H1 (cell line): ENCODE data around the gene GPR39. TPM values are rescaled to one million over a fixed set of nuclear protein-coding genes. Genes with fewer than 3 reads are reported as not detected.

Source experiments
- CTCF ChIA-PET: fragments of 300-600 bp; sonication (Branson Sonifier 250); formaldehyde crosslinking; loops from one replicate; lab custom pipeline; 2021; ENCODE audit not compliant: partially characterized antibody; lab: Charles Lee
- POLR2A ChIA-PET: fragments of 300-600 bp; sonication (Branson Sonifier 250); formaldehyde crosslinking; loops from one replicate; lab custom pipeline; 2021; ENCODE audit warnings: inconsistent platforms; ENCODE audit not compliant: partially characterized antibody; lab: Charles Lee
- DNase-seq, 2 experiments: peaks; one replicate each; pipeline versions ENCODE4 v3.0.0 to v3.0.0-alpha.2; 2010 to 2022; ENCODE audit warnings: low spot score in 2 of 2, low read depth in 1 of 2, mixed read lengths in 1 of 2
- FAIRE-seq: peaks from 2 replicates; lab custom pipeline; 2011; peaks lifted over from hg19 to GRCh38; lab: Jason Lieb, UNC
- H2AFZ ChIP-seq: 2 replicates; pipeline ENCODE4 v1.8.1; 2012; ENCODE audit warnings: low read length, inconsistent platforms
- H2AK5ac ChIP-seq: 2 replicates; pipeline ENCODE4 v1.6.1; 2013; ENCODE audit warnings: low read depth, low read length
- H2BK120ac ChIP-seq: replicated peaks from 2 replicates; pipeline ENCODE3; 2013; ENCODE audit warnings: low read depth, low read length, inconsistent platforms
- H2BK12ac ChIP-seq: 2 replicates; pipeline ENCODE4 v1.6.1; 2013; ENCODE audit warnings: low read depth, low read length
- H2BK15ac ChIP-seq: 2 replicates; pipeline ENCODE4 v1.6.1; 2013; ENCODE audit warnings: low read length
- H2BK20ac ChIP-seq: 2 replicates; pipeline ENCODE4 v1.6.1; 2013; ENCODE audit warnings: low read length
- H2BK5ac ChIP-seq: 2 replicates; pipeline ENCODE4 v1.6.1; 2013; ENCODE audit warnings: low read depth, low read length
- H3K14ac ChIP-seq: 2 replicates; pipeline ENCODE4 v1.6.1; 2013; ENCODE audit warnings: inconsistent platforms; ENCODE audit not compliant: insufficient read length
- H3K18ac ChIP-seq: 2 replicates; pipeline ENCODE4 v1.6.1; 2013; ENCODE audit warnings: low read length; ENCODE audit errors: extremely low read depth
- H3K23ac ChIP-seq: 2 replicates; pipeline ENCODE4 v1.6.1; 2013; ENCODE audit warnings: inconsistent platforms; ENCODE audit not compliant: insufficient read length
- H3K23me2 ChIP-seq: 2 replicates; pipeline ENCODE4 v1.6.1; 2013; ENCODE audit warnings: low read depth, low read length
- H3K27ac ChIP-seq: 2 replicates; pipeline ENCODE4 v1.6.1; 2011; ENCODE audit warnings: low read depth, low read length, inconsistent platforms
- H3K27me3 ChIP-seq, 4 experiments: replicated peaks in 1 of 4; 1 replicate in 1 of 4; 2 replicates in 3 of 4; pipeline versions ENCODE4 v1.6.1 to v1.8.1; 2011 to 2013; ENCODE audit warnings: low read length in 3 of 4, mild to moderate bottlenecking in 3 of 4, inconsistent platforms in 2 of 4, mixed read lengths in 2 of 4, moderate library complexity in 1 of 4; ENCODE audit not compliant: control insufficient read depth in 3 of 4, insufficient read depth in 3 of 4; ENCODE audit errors: extremely low read depth in 1 of 4
- H3K36me3 ChIP-seq, 4 experiments: 2 replicates each; pipeline versions ENCODE4 v1.6.1 to v1.8.1; 2011 to 2013; ENCODE audit warnings: mild to moderate bottlenecking in 4 of 4, low read length in 3 of 4, moderate library complexity in 2 of 4, control low read depth in 1 of 4, inconsistent platforms in 1 of 4; ENCODE audit not compliant: insufficient read depth in 4 of 4, control insufficient read depth in 2 of 4
- H3K4ac ChIP-seq: replicated peaks from 2 replicates; pipeline ENCODE3; 2013; ENCODE audit warnings: low read length, low read depth, mixed read lengths, inconsistent platforms; ENCODE audit not compliant: insufficient read length
- H3K4me1 ChIP-seq, 4 experiments: replicated peaks in 1 of 4; 1 replicate in 1 of 4; 2 replicates in 3 of 4; pipeline versions ENCODE4 v1.6.1 to v1.8.1; 2011 to 2013; ENCODE audit warnings: low read length in 3 of 4, inconsistent platforms in 2 of 4, mixed read lengths in 1 of 4; ENCODE audit not compliant: insufficient read depth in 4 of 4, control insufficient read depth in 3 of 4
- H3K4me2 ChIP-seq, 2 experiments: 2 replicates each; pipeline versions ENCODE4 v1.6.1 to v1.8.1; 2011 to 2013; ENCODE audit warnings: low read depth in 2 of 2, low read length in 2 of 2, control low read depth in 1 of 2, inconsistent platforms in 1 of 2, mild to moderate bottlenecking in 1 of 2; ENCODE audit not compliant: insufficient read depth in 1 of 2
- H3K4me3 ChIP-seq, 4 experiments: fragments of 200-600, 300-600 bp in 1 of 4; sonication (generic), shearing (Covaris generic), sonication (Bioruptor Twin) in 1 of 4; 2 replicates each; pipeline versions ENCODE4 v1.5.1 to v1.8.1; 2011 to 2016; ENCODE audit warnings: low read length in 4 of 4, low read depth in 3 of 4, control low read depth in 2 of 4, inconsistent platforms in 2 of 4, mild to moderate bottlenecking in 2 of 4, mixed read lengths in 1 of 4, moderate library complexity in 1 of 4; ENCODE audit not compliant: insufficient read depth in 2 of 4; ENCODE audit errors: extremely low read depth in 1 of 4
- H3K56ac ChIP-seq: replicated peaks from 2 replicates; pipeline ENCODE3; 2013; ENCODE audit warnings: low read depth, mild to moderate bottlenecking, mixed read lengths, low read length, inconsistent platforms; ENCODE audit not compliant: insufficient read length
- H3K79me1 ChIP-seq: 2 replicates; pipeline ENCODE4 v1.6.1; 2013; ENCODE audit warnings: low read depth, low read length, control low read depth
- H3K79me2 ChIP-seq, 2 experiments: 2 replicates each; pipeline versions ENCODE4 v1.6.1 to v1.8.1; 2012 to 2013; ENCODE audit warnings: low read length in 2 of 2, mild to moderate bottlenecking in 2 of 2, inconsistent platforms in 1 of 2; ENCODE audit not compliant: insufficient read depth in 2 of 2, control insufficient read depth in 1 of 2
- H3K9ac ChIP-seq, 4 experiments: replicated peaks in 1 of 4; 1 replicate in 1 of 4; 2 replicates in 3 of 4; pipeline versions ENCODE4 v1.6.1 to v1.8.1; 2011 to 2013; ENCODE audit warnings: low read depth in 3 of 4, low read length in 3 of 4, control low read depth in 2 of 4, mild to moderate bottlenecking in 2 of 4, moderate library complexity in 2 of 4, inconsistent platforms in 1 of 4; ENCODE audit errors: extremely low read depth in 1 of 4
- H3K9me3 ChIP-seq, 2 experiments: 2 replicates each; pipeline versions ENCODE4 v1.6.1 to v1.8.1; 2012 to 2013; ENCODE audit warnings: mild to moderate bottlenecking in 2 of 2, moderate library complexity in 2 of 2, control low read depth in 1 of 2, inconsistent platforms in 1 of 2, low read depth in 1 of 2, low read length in 1 of 2, mixed read lengths in 1 of 2; ENCODE audit not compliant: insufficient read depth in 2 of 2
- H4K20me1 ChIP-seq, 2 experiments: replicated peaks in 1 of 2; 2 replicates each; pipeline versions ENCODE3 to v1.8.1; 2011 to 2013; ENCODE audit warnings: inconsistent platforms in 2 of 2, low read length in 2 of 2, mild to moderate bottlenecking in 1 of 2; ENCODE audit not compliant: insufficient read depth in 2 of 2, control insufficient read depth in 1 of 2
- H4K5ac ChIP-seq: 2 replicates; pipeline ENCODE4 v1.6.1; 2013; ENCODE audit warnings: low read length, low read depth, mixed read lengths, inconsistent platforms; ENCODE audit not compliant: insufficient read length
- H4K8ac ChIP-seq: 2 replicates; pipeline ENCODE4 v1.8.0; 2013; ENCODE audit warnings: mild to moderate bottlenecking, moderate library complexity, low read length, inconsistent platforms; ENCODE audit not compliant: insufficient read depth; ENCODE audit errors: extremely low read depth
- H4K91ac ChIP-seq: replicated peaks from 2 replicates; pipeline ENCODE3; 2013; ENCODE audit warnings: low read length, mixed read lengths, inconsistent platforms; ENCODE audit not compliant: insufficient read length
- BACH1 ChIP-seq: IDR thresholded peaks from 2 replicates; pipeline ENCODE4 v1.6.1; 2012; ENCODE audit warnings: low read length, improper control_type of control experiment
- CHD2 ChIP-seq: IDR thresholded peaks from 2 replicates; pipeline ENCODE4 v1.6.1; 2012; ENCODE audit warnings: low read length, improper control_type of control experiment
- E2F6 ChIP-seq: IDR thresholded peaks from 2 replicates; pipeline ENCODE4 v1.6.1; 2012; ENCODE audit warnings: inconsistent platforms
- EP300 ChIP-seq, 2 experiments: IDR thresholded peaks; 1 replicate in 1 of 2; 2 replicates in 1 of 2; pipeline ENCODE4 v1.6.1; 2011 to 2012; ENCODE audit warnings: low read depth in 2 of 2, low read length in 2 of 2, mild to moderate bottlenecking in 2 of 2, borderline replicate concordance in 1 of 2, inconsistent platforms in 1 of 2, moderate library complexity in 1 of 2
- HDAC2 ChIP-seq, 2 experiments: fragments of 300-600 bp in 1 of 2; sonication (generic) in 1 of 2; IDR thresholded peaks; 2 replicates each; pipeline ENCODE4 v1.6.1; 2011 to 2012; ENCODE audit warnings: low read depth in 2 of 2, low read length in 2 of 2, mild to moderate bottlenecking in 2 of 2, moderate library complexity in 2 of 2, borderline replicate concordance in 1 of 2, inconsistent platforms in 1 of 2
- JUND ChIP-seq: IDR thresholded peaks from 2 replicates; pipeline ENCODE4 v1.6.1; 2011; ENCODE audit warnings: mild to moderate bottlenecking, improper control_type of control experiment, low read length
- MAFK ChIP-seq: IDR thresholded peaks from 2 replicates; pipeline ENCODE4 v1.6.1; 2012; ENCODE audit warnings: low read depth, mild to moderate bottlenecking, improper control_type of control experiment, low read length
- PHF8 ChIP-seq: fragments of 200-600 bp; sonication (generic); conservative IDR thresholded peaks from 2 replicates; pipeline ENCODE4 v1.7.1; 2012; ENCODE audit warnings: low read depth, mild to moderate bottlenecking, inconsistent platforms, low read length, moderate library complexity
- YY1 ChIP-seq: IDR thresholded peaks from 2 replicates; pipeline ENCODE4 v1.6.1; 2011; ENCODE audit warnings: low read depth, mild to moderate bottlenecking, low read length
- ZNF274 ChIP-seq: IDR thresholded peaks from 2 replicates; pipeline ENCODE4 v1.7.0; 2012; ENCODE audit warnings: low read length, borderline replicate concordance; ENCODE audit errors: extremely low read depth
- WGBS, 2 experiments: shearing (Covaris generic) in 1 of 2; methylation state at CpG; one replicate each; pipeline versions ENCODE4 v1.1.6 to v1.1.7; 2013 to 2015; ENCODE audit warnings: low lambda C conversion rate in 2 of 2, mixed read lengths in 2 of 2, inconsistent platforms in 1 of 2, low coverage in 1 of 2, missing lambda C conversion rate in 1 of 2; ENCODE audit not compliant: insufficient replicate concordance in 2 of 2, insufficient coverage in 1 of 2, insufficient read length in 1 of 2; ENCODE audit errors: extremely low coverage in 1 of 2, missing lambda C conversion rate in 1 of 2; 5-methylcytosine and 5-hydroxymethylcytosine counted together
- polyA plus RNA-seq, 7 experiments: library from polyadenylated mRNA; depleted of rRNA in 3 of 7; stranded (reverse) in 5 of 7; unstranded in 2 of 7; fragments of >200 nt in 5 of 7; fragments of 200-250 nt in 2 of 7; gene quantifications; 1 replicate in 5 of 7; 2 replicates in 1 of 7; 4 replicates in 1 of 7; pipeline versions ENCODE4 v1.2.1 to v1.2.3, GENCODE V29; 2011 to 2013; ENCODE audit warnings: missing spikeins in 2 of 7, mixed read lengths in 2 of 7
- total RNA-seq: library from RNA; stranded (reverse); fragmentation: NEBNext Ultra II Directional; extraction: Animal tissue kit (Norgen Biotek cat#: 25700); gene quantifications from 2 replicates; pipeline ENCODE4 v1.2.1, GENCODE V29; 2021

The GPR39 gene
- total and polyA plus RNA-seq, 2 of the 8 experiments (the other 6 are each of a cell fraction or from before 2014, with no cell fraction given), result 0.63 to 2.7 TPM

GRCh38 chr2:132645176-132645575 lies 228.6 kb downstream of the GPR39 start:
- Histone ChIP-seq H3K4me1 (peaks cover 0 to 7% (median 3%) of the 10 kb centered on the region in 4 experiments; a peak in 4 of 7 replicates), H3K79me2 (no peaks in the 10 kb centered on the region), H4K20me1 (no peaks in the 10 kb centered on the region), H3K9ac (no peak overlapping the region), H3K4me3 (no peak overlapping the region), H2AFZ (no peak overlapping the region), H3K23me2 (no peaks in the 10 kb centered on the region), H3K4me2 (no peak overlapping the region), H3K18ac (0 out of 2 replicates have a peak overlapping the region, but pooled peaks have one; percentile 13), H2BK20ac (no peak overlapping the region), H3K9me3 (no peaks in the 10 kb centered on the region), H3K79me1 (no peaks in the 10 kb centered on the region), H3K27ac (no peak overlapping the region), H3K14ac (no peak overlapping the region), H2BK12ac (no peak overlapping the region), H3K4ac (no peak overlapping the region), H2BK5ac (peak overlapping the region; percentile 7; the same call in 1 of the 2 replicates), H4K8ac (no peak overlapping the region), H2BK120ac (no peak overlapping the region), H3K36me3 (no peaks in the 10 kb centered on the region), H3K27me3 (no peaks in the 10 kb centered on the region; a peak in 1 of 7 replicates), H2BK15ac (no peak overlapping the region), H4K91ac (no peak overlapping the region), H4K5ac (no peak overlapping the region), H3K23ac (no peak overlapping the region), H3K56ac (no peak overlapping the region), H2AK5ac (no peak overlapping the region)
- FAIRE-seq (no peak), DNase-seq (no peak)
- CTCF ChIA-PET, result interaction anchor here (0.6 to 3.5 kb wide), 5 partner anchors 8 to 177 kb away, joined by 3 to 12 read pairs (median 3); no protein-coding TSS in a partner anchor
- POLR2A ChIA-PET, result no interaction called here
- TF ChIP-seq EP300 (IDR thresholded peaks at IDR 0.05; ENCODE audit: borderline replicate concordance in 1 of 2, low read depth in 2 of 2, low read length in 2 of 2), result no peak
- TF ChIP-seq E2F6, result no peak
- TF ChIP-seq YY1, result no peak
- no peak for TF ChIP-seq HDAC2 (IDR thresholded peaks at IDR 0.05; ENCODE audit: borderline replicate concordance in 1 of 2, low read depth in 2 of 2, low read length in 2 of 2)
- no peak for TF ChIP-seq JUND
- no peak for TF ChIP-seq ZNF274
- no peak for TF ChIP-seq BACH1
- TF ChIP-seq PHF8, result no peak
- no peak for TF ChIP-seq MAFK
- no peak for TF ChIP-seq CHD2
- WGBS, 2 experiments, result 97% methylated on average over 29 of the region's 35 CpGs; no CpG with 5 or more reads in 1 of the 2 experiments
